ENCODE measurements around the gene ADCY4.

ADCY4 gene

GRCh38 chr14:24293525-24293924 lies 41.3 kb downstream of the ADCY4 start:
- no peak for DNase-seq

GRCh38 chr14:24292118-24292807 lies 42.6 kb downstream of the ADCY4 start:
- DNase-seq, result no peak

GRCh38 chr14:24291446-24292117 lies 43.3 kb downstream of the ADCY4 start:
- no peak for DNase-seq

DNA sequence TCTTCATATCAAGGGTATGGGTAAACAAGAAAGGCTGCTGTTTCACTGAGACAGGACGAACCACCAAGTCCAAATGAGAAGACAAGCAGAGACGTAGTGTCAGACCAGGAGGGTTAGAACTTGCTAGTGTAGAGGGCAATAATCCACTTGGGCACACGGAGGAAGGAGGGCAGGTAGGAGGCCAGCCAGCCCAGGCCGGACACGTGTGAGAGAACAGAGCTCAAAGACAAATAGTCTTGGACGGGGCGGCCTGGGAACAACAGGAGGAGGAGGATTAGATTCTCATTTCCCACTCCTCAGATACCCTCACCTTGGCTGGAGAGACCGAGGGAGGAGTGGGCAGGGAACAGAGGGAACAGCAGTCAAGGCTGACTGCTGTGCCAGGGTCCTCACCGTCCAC lies 44.1 kb downstream of the ADCY4 start:
- no peak for DNase-seq

- DNase-seq, result peak; percentile 47
Measured at GRCh38 chr14:24289649-24290280, 45.1 kb downstream of the ADCY4 start.

DNA sequence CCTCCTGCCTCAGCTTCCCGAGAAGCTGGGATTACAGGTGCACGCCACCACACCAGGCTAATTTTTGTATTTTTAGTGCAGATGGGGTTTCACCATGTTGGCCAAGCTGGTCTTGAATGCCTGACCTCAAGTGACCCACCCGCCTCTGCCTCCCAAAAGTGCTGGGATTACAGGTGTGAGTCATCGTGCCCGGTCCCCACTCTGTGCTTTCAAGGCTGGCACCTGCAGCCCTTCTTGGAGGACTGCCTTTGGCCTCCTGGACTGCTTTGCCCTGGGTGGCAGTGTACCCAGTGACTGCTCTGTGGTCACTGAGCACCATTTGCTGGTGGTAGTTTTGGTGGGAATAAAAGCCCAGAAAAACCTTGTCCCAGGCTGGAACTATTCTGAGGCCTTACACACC lies 47.9 kb downstream of the ADCY4 start:
- DNase-seq, result no peak

GRCh38 chr14:24285351-24285750 lies 49.5 kb downstream of the ADCY4 start:
- no peak for DNase-seq

GRCh38 chr14:24284501-24285035 lies 50.3 kb downstream of the ADCY4 start:
- no peak for DNase-seq

GRCh38 chr14:24283796-24284460 lies 50.9 kb downstream of the ADCY4 start:
- DNase-seq, result no peak

GRCh38 chr14:24282736-24283135 lies 52.1 kb downstream of the ADCY4 start:
- no peak for DNase-seq

DNA sequence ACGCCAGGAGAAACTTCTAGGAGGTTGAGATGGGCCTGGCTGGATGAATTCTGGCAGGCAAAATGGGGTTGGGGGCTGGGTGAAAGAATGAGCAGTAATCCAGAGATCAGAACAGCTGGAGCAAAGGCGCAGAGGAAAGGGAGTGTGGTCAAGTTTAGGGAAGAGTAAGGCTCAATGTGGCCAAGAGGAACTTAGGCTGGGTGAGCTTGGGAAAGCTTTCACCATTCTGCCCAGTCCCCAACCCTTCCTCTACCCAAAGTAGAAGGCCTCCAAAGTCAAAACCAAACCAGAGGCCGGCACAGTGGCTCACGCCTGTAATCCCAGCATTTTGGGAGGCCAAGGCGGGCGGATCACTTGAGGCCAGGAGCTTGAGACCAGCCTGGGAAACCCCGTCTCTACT lies 53.2 kb downstream of the ADCY4 start:
- no peak for DNase-seq

DNA sequence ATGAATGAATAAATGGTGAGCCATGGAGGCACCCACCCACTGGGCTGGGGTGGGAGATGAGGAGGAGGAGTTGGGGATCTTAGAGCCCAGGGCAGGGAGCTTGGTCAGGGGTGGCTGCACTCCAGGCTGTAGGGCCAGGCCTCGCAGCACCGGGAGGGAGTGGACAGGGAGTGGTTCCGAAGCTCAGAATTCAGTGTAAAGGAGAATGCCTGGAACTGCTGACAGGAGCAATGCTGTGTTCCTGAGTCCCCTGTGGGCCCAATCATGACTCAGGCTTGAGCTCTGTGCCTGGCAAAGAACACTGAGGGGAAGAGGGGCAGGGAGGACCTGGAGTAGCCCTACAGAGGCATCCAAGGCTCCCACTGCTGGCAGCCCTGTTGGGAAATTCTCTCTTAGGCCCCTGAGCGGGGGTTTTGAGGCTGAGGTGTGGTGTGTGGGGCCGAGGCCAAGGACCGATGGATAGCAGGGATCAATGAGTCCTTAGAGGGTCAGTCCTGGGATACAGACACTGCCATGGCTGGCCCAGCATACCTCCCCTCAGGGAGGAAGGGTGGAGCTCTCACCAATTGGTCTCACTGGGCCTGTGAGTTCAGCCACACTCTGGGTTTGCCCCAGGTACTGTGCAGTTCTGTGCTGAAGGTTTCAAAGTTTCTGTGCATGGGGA lies 53.9 kb downstream of the ADCY4 start:
- DNase-seq, result no peak

- DNase-seq, result peak; percentile 53
Measured at GRCh38 chr14:24279301-24280186, 55.3 kb downstream of the ADCY4 start.

GRCh38 chr14:24278424-24278823 lies 56.4 kb downstream of the ADCY4 start:
- no peak for DNase-seq

- peak; percentile 19 for DNase-seq
Measured at GRCh38 chr14:24277606-24278321, 57.1 kb downstream of the ADCY4 start.

DNA sequence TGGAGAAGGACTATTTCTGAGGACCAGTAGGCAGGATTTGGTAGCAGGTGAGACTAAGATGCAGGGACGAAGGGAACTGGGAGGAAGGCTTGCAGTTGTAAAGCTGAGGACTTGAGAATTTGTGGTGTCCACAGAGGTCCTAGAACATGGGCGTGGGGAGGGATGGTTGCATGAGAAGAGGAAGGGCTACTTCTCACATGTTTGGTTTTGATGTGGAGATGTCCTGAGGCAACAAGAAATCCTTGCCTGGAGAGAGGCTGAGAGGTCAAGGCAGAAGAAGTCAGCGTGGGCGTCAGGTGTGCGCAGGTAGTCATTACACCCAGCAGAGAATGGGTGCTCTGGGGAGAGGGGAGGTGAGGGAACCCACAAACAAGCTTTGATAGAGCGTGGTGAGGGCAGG lies 57.8 kb downstream of the ADCY4 start:
- DNase-seq, result no peak

DNA sequence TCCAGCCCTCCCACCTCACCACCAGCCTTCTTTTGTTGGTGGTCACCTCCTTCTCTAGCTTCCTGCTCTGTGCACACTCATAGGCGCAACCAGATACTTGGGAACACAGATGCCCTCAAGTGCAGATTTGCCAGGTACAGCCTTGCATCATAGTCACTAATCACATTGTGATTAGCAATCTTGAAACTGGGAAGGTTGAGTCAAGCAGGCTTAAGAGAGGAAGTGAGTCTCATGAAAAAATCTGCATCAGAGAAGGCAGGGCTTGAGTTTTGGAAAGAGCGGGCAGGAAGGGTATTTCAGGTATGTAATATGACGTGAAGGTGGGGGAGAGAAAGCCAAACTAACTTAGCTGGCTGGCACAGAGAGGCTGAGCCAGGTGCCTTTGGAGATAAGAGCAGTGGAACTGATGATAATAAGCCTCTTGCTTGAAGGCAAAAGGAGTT lies 60.7 kb downstream of the ADCY4 start:
- peak; percentile 39 for DNase-seq

DNA sequence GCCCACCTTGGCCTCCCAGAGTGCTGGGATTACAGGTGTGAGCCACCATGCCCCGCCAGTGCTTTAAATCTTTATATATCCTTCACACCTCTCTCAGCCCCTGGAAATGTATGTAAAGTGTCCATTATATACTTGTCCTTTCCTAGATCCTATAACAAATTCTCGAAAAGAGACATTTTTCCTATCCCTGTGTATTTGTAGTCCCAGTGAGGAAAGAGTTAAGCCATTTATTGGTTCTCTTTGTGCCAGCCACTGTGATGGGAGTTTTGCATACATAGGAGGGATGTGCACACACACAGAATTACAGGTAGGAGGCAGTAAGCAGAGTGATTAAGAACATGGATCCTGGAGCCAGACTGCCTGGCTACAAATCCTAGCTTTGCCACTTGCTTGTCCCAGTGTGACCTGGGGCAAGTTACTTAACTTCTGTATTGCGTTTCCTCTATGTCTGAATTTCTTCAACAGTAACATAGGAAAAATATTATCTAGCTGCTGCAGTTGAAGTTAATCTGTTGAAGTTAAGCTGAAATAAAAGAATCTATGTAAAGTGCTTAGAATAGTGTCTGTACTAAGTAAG lies 61.4 kb downstream of the ADCY4 start:
- no peak for DNase-seq

- DNase-seq, result no peak
Measured at GRCh38 chr14:24272467-24272866, 62.4 kb downstream of the ADCY4 start.

- DNase-seq, result no peak
Measured at GRCh38 chr14:24271834-24272263, 63.0 kb downstream of the ADCY4 start.

All from stimulated activated CD4-positive, alpha-beta T cell treated with anti-CD3 and anti-CD28 coated beads, Interleukin-4, amount 100 ng/mL, for 1 hour (primary cell).